Regular cardiac myocyte (primary cell): ENCODE data around the gene SPC24. TPM values are rescaled to one million over a fixed set of nuclear protein-coding genes. Genes with fewer than 3 reads are reported as not detected.

ENCODE experiments used
- total RNA-seq: library from RNA; depleted of rRNA; stranded (reverse); fragments of >200 nt; gene quantifications from 2 replicates; pipeline ENCODE4 v1.2.3, GENCODE V29; 2014

SPC24 gene, protein sequence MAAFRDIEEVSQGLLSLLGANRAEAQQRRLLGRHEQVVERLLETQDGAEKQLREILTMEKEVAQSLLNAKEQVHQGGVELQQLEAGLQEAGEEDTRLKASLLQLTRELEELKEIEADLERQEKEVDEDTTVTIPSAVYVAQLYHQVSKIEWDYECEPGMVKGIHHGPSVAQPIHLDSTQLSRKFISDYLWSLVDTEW
- 9.6 and 104 TPM in 2 replicates for total RNA-seq

GRCh38 chr19:11155373-11156120 is at the start of gene SPC24:
SPC24 (minus strand) TSS chr19:11155782; CDS start chr19:11155776, 6 bp downstream.

DNA sequence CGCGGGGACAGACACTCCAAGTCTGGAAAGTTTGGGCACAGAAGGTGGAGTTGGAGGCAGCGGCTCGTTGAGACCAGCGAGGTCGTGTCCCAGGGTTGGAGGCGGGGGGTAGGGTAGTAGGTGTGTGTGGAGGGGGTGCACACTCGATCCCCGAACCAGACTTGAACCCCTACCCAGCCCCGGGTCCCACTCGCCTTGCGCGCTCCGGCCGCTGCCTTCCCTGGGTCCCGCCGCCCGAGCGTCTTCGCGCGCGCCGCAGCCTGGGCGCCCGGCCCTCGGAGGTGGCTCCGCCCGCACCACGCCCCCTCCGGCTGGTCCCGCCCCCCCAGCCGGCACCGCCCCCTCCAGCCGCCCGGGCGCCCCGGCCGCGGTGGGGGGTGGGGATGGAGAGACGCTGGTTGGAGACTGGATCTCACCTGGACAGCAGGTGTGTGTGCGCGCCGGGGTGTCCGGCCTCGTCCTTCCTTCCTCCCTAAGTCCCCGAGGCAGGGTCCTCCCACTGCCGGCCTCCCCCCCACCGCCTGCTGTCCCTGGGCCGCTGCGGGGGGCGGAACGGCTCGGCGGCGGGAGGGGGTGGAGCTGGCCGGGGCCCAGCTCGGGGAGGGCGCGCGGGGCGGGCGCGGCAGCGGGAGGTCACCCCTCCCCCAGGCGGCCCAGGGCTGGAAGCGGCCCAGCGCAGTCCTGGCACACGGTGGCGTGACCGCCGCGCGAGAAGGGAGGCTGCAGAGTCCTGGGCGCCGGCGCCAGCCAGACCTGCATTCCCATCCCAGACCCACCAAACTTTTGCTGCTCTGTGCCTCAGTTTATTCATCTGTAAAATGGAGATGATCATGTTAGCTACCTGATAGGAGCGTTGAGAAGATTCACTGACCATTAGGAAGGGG is 42.0 kb upstream of the SPC24 start, which contains the start of gene KANK2:
TSS of gene KANK2 (minus strand) at position 255 of the 884 bp plus-strand sequence. CDS start 3,034 bp downstream, outside the sequence.

Other genes with a start within 250 kb of the SPC24 start
- 145 and 146 TPM in 2 replicates for gene YIPF2, start 227.1 kb downstream of the SPC24 start, total RNA-seq
- 29.3 and 41.4 TPM in 2 replicates for gene TIMM29, start 227.0 kb downstream of the SPC24 start, total RNA-seq
- 36.4 and 75.9 TPM in 2 replicates for gene SMARCA4, start 194.8 kb downstream of the SPC24 start, total RNA-seq
- 71.0 and 91.4 TPM in 2 replicates for gene LDLR, start 66.3 kb downstream of the SPC24 start, total RNA-seq
- gene KANK2, start 41.8 kb upstream of the SPC24 start, total RNA-seq: 171 and 274 TPM in 2 replicates
- not detected in 2 replicates for gene ANGPTL8, start 83.8 kb upstream of the SPC24 start, total RNA-seq
- gene DOCK6, start 106.7 kb upstream of the SPC24 start, total RNA-seq: 16.3 and 20.0 TPM in 2 replicates
- gene TSPAN16, start 140.4 kb upstream of the SPC24 start, total RNA-seq: not detected in 2 replicates
- gene RAB3D, start 183.9 kb upstream of the SPC24 start, total RNA-seq: 7.3 and 9.0 TPM in 2 replicates
- 82.1 and 123 TPM in 2 replicates for gene TMEM205, start 190.5 kb upstream of the SPC24 start, total RNA-seq
- 2.3 and 5.6 TPM in 2 replicates for gene CCDC159, start 190.7 kb upstream of the SPC24 start, total RNA-seq
- gene PLPPR2, start 199.7 kb upstream of the SPC24 start, total RNA-seq: 11.3 and 12.5 TPM in 2 replicates
- under 0.01 and 0.58 TPM in 2 replicates for gene SWSAP1, start 218.9 kb upstream of the SPC24 start, total RNA-seq
- 6.5 and 12.1 TPM in 2 replicates for gene EPOR, start 228.5 kb upstream of the SPC24 start, total RNA-seq